CD4-positive, alpha-beta T cell treated with Interleukin-1 beta for 1 hour (primary cell): ENCODE data around the gene EMP2.
"Not testable (repeated sequence)": the region's sequence is repeated elsewhere in the genome, so short reads cannot be mapped to it uniquely, and the experiment has no call there.

ENCODE experiments used
- DNase-seq, 2 donors: peaks; one replicate each; pipeline ENCODE4 v3.0.0-alpha.2; 2020 to 2022

EMP2 gene

GRCh38 chr16:10577305-10578202, 2.8 kb downstream of the EMP2 start:
- DNase-seq, result no peak

GRCh38 chr16:10576390-10577304, 3.8 kb downstream of the EMP2 start:
- no peak for DNase-seq

- DNase-seq, result no peak
Measured at GRCh38 chr16:10575506-10576130, 4.8 kb downstream of the EMP2 start.

DNA sequence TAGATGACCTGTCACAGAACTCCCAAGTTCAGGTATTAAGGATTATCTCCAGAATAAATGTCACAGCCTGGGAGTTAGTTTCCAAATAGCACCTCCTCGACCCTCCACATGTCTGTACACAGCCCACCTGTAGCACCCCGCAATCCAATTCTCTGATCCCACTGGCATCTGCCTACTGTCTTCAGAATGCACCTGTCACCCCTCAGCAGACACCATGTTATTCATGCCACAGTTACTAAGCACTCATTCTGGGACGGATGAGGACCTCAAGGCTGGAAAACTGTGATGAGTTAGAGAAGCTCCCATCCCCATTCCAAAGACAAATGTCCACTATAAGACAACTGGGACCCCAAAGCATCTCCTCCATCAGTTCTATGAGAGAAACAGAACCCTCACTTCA, 7.8 kb downstream of the EMP2 start:
- no peak for DNase-seq

GRCh38 chr16:10571354-10571753, 9.0 kb downstream of the EMP2 start:
- no peak for DNase-seq

DNA sequence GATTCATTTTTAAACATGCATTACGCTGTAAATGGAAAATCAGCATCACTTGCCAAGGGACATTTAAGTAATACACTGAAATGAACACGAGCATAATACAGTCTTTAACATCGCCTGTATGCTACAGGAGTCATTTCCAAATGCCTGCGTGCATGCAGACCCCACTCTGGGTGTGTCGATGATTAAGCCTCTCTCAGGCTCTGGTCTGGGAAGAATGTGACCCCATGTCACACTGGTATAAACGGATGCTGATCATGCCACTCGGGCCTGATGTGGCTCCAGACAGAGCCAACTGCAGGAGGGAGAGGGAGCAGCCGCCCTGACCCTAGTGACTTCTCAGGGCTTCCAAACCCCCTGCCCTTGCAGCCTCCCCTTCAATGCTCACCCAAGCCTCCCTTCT, 10.8 kb downstream of the EMP2 start:
- DNase-seq, result no peak

DNA sequence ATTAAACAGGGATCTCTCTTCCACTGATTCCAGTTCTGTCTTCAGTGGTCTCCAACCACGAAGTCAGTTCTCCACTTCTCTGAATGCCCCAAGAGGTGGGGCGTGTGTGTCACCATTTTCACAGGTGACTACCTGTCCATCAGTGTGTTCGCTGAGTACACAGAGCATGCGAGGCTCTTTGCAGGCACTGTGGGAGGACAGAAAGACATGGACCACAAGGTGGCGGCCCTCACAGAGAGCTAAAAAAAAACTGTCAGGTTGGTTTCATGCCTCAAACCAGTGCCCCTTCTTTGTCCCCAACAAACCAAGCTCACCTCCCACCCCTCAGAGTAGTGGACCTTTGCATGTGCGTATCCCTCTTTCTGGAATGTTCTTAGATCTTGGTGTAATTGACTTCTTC, 13.8 kb downstream of the EMP2 start:
- no peak for DNase-seq

GRCh38 chr16:10565167-10565566, 15.2 kb downstream of the EMP2 start:
- DNase-seq, result no peak

- no peak for DNase-seq
Measured at GRCh38 chr16:10564591-10564990, 15.8 kb downstream of the EMP2 start.

DNA sequence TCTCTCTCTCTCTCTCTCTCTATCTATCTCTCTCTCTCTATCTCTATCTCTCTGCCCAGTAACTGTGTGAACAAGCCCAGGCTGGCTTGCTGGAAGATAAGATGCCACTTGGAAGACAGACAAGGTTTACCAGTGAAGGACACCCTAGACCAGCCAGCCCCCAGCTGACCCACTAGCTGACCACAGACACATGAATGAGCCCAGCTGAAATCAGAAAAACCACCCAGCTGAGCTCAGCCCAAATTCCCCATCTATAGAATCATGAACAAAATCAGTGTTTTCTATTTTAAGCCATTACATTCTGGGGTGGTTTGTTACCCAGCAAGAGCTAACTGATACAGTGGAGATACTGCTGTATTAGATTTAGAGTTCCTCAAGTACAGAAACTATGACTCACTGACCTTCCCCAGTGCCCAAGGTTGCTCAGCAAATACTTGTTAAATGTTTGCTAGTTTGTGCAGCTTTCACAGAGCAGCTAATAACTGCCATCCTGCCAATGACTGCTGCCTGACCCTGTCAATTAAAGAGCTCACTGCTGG, 18.0 kb downstream of the EMP2 start:
- no peak for DNase-seq

DNA sequence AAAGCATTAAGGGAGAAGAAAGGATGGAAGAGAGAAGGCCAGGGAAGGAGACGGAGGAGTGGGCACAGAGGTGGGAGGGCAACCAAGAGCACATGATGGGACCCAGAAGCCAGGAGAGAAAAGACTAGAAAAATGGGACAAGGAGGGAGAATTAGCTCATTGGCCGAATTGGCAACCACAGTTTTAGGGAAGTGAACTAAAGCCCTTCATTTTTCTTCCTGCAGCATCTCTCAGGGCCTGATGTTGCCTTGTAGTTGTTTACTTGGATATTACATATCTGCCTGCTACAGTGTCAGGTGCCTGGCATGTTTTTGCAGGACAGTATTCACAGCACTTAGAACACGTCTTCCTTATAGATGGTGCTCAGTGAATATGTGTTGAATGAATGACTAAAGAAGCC, 19.0 kb downstream of the EMP2 start:
- DNase-seq, result no peak

GRCh38 chr16:10561001-10561400, 19.4 kb downstream of the EMP2 start:
- no peak for DNase-seq

GRCh38 chr16:10559792-10560191, 20.6 kb downstream of the EMP2 start:
- not testable (repeated sequence) for DNase-seq

- no peak for DNase-seq
Measured at GRCh38 chr16:10558746-10559641, 21.4 kb downstream of the EMP2 start.

GRCh38 chr16:10558305-10558704, 22.1 kb downstream of the EMP2 start:
- no peak for DNase-seq

GRCh38 chr16:10557750-10558149, 22.6 kb downstream of the EMP2 start:
- no peak for DNase-seq

DNA sequence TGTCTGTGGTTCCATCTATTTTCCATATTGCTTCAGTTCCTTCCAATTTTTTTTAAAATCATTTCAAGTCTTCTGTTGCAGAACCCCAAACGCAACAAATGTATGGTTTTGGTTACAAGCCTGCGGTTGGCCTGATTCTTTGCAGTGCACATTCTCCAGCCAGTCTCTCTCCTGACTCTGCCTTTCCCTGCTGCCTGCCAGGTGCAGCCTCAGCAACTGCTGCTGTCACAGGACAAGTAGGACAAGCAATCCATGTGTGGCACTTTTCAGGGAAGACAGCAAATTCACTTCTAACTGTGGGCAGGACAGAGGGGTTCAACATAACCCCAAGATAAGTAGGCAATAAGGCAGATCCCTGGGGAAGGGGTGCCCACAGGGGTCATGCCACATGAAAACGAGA, 24.2 kb downstream of the EMP2 start:
- no peak for DNase-seq

DNA sequence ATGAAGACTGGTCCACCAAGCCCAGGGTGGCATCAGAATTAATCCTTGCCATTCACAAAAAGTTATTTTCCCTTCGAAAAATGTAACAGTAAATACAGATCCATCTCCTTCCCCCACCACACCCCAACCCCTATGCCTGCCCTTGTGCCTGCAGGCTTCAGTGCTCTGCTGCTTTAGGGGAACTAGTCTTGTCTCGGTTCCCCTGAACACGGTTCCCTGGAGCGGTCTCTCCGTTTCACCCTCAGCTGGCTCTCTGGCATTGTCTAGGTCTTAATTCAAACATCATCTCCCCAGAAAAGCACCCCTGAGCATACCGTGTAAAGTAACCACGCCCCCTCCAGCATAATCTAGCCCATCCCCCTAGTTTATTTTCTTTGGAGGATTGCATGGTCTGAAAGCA, 25.8 kb downstream of the EMP2 start:
- DNase-seq, result peak in 1 of 2 donors; percentile 29

DNA sequence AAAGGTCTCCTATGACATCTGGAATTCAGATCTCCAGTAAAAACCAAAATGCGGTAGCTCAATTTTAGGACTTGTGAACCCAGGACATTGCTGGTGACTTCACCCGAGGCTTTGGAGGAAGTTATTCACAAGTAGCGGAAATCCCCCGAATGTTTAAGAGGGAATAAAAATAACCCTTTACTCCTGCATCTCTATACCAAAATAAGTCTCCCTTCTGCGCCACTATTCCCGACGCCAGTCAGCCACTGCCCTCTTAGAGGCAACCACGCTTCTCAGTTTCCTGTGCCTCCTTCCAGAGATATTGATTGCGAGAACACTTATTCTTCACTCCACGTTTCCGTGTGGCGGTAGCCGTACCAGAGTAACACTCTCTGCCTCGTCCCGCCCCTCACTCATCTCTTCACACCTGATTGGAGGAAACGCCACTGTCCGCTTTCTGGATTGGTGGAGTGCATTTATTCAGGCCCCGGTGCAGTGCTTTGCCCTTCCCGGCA, 27.4 kb downstream of the EMP2 start:
- peak; percentile 61 to 69 for DNase-seq

- no peak for DNase-seq
Measured at GRCh38 chr16:10552281-10552680, 28.1 kb downstream of the EMP2 start.

DNA sequence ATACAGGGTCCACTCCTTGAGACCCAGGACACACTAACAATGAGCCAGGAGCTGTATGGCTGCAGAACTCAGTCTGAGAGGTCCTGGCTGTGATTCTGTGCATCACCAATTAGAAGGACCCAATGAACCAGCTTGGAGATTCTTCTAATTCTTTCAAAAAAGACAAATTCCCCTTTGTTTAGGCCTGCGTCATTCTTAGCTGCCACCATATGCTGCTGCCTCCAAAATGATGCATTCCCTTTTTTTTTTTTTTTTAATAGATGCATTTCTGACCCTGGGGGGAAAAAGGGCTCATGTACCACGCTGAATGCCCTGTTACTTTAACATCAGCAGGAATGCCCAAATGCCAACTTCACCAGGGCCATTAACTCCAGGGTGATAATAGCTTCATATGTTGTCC, 28.5 kb downstream of the EMP2 start:
- no peak for DNase-seq

GRCh38 chr16:10548404-10548803, 32.0 kb downstream of the EMP2 start:
- no peak for DNase-seq
